NCI-H526 (cell line): ENCODE measurements around the gene NXPE4.
"Not testable (repeated sequence)": the region's sequence is repeated elsewhere in the genome, so short reads cannot be mapped to it uniquely, and the experiment has no call there.

Experiments used
- DNase-seq, 2 experiments: peaks; one replicate each; lab custom pipeline; 2025; lab: John Stamatoyannopoulos, UW

The NXPE4 gene

GRCh38 chr11:114610550-114610949 is 15.0 kb upstream of the NXPE4 start:
- DNase-seq: no peak

GRCh38 chr11:114609429-114609828 is 13.8 kb upstream of the NXPE4 start:
- DNase-seq: no peak

- DNase-seq: not testable (repeated sequence)
Measured at GRCh38 chr11:114608605-114609004, 13.0 kb upstream of the NXPE4 start.

- DNase-seq: no peak
Measured at GRCh38 chr11:114607753-114608459, 12.3 kb upstream of the NXPE4 start.

GRCh38 chr11:114606802-114607075 is 11.2 kb upstream of the NXPE4 start:
- not testable (repeated sequence) for DNase-seq

GRCh38 chr11:114606003-114606801 is 10.6 kb upstream of the NXPE4 start:
- no peak for DNase-seq

- DNase-seq: no peak
Measured at GRCh38 chr11:114605370-114605769, 9.8 kb upstream of the NXPE4 start.

GRCh38 chr11:114604886-114605285 is 9.3 kb upstream of the NXPE4 start:
- no peak for DNase-seq

GRCh38 chr11:114604179-114604813 is 8.7 kb upstream of the NXPE4 start:
- DNase-seq: no peak

- DNase-seq: not testable (repeated sequence)
Measured at GRCh38 chr11:114603151-114603550, 7.6 kb upstream of the NXPE4 start.

GRCh38 chr11:114598461-114598860 is 2.9 kb upstream of the NXPE4 start:
- DNase-seq: no peak

GRCh38 chr11:114596175-114596919 is 761 bp upstream of the NXPE4 start:
- no peak for DNase-seq

GRCh38 chr11:114594703-114595102 is 883 bp downstream of the NXPE4 start:
- peak in 1 of 2 experiments; percentile 23 for DNase-seq

- DNase-seq: no peak
Measured at GRCh38 chr11:114587398-114587953, 8.1 kb downstream of the NXPE4 start.

GRCh38 chr11:114586797-114587196 is 8.8 kb downstream of the NXPE4 start:
- peak in 1 of 2 experiments; percentile 22 for DNase-seq

- no peak for DNase-seq
Measured at GRCh38 chr11:114571712-114572111, 23.9 kb downstream of the NXPE4 start.

- DNase-seq: no peak
Measured at GRCh38 chr11:114569801-114570200, 25.8 kb downstream of the NXPE4 start.

GRCh38 chr11:114566276-114566675 is 29.3 kb downstream of the NXPE4 start:
- peak in 1 of 2 experiments; percentile 84 for DNase-seq

GRCh38 chr11:114564831-114565230 is 30.8 kb downstream of the NXPE4 start:
- no peak for DNase-seq

- DNase-seq: no peak
Measured at GRCh38 chr11:114563077-114563476, 32.5 kb downstream of the NXPE4 start.

- DNase-seq: no peak
Measured at GRCh38 chr11:114562166-114562916, 33.2 kb downstream of the NXPE4 start.
